OCI-LY7 (cell line): ENCODE data around the gene GRPEL2. TPM values are rescaled to one million over a fixed set of nuclear protein-coding genes. Genes with fewer than 3 reads are reported as not detected.

Experiments
- BruUV-seq: library from RNA; stranded (reverse); fragments of 400-500 nt; replicated peaks from 2 replicates; lab custom pipeline; 2021; lab: Mats Ljungman, UMichigan
- CTCF ChIA-PET: fragments of 300-600 bp; sonication (Branson Sonifier 250); formaldehyde crosslinking; loops from one replicate; lab custom pipeline; 2022; ENCODE audit warnings: antibody characterized with exemption; ENCODE audit not compliant: unreplicated experiment; lab: Charles Lee
- POLR2A ChIA-PET: fragments of 300-600 bp; sonication (Branson Sonifier 250); formaldehyde crosslinking; loops from one replicate; lab custom pipeline; 2022; ENCODE audit warnings: antibody characterized with exemption; lab: Charles Lee
- DNase-seq: peaks from one replicate; pipeline ENCODE4 v3.0.0-alpha.2; 2015; ENCODE audit warnings: low spot score
- H2AFZ ChIP-seq: fragments of 200-600 bp; sonication (generic), shearing (Covaris generic); 2 replicates; pipeline ENCODE4 v1.6.1; 2014; ENCODE audit warnings: mild to moderate bottlenecking, antibody characterized with exemption, low read length, moderate library complexity
- H3K27ac ChIP-seq: fragments of 200-600 bp; sonication (generic); 2 replicates; pipeline ENCODE4 v1.5.1; 2014; ENCODE audit warnings: mixed run types, low read depth, mild to moderate bottlenecking, moderate library complexity, low read length, inconsistent platforms; ENCODE audit not compliant: poor library complexity, severe bottlenecking
- H3K36me3 ChIP-seq: fragments of 200-600 bp; sonication (generic); 2 replicates; pipeline ENCODE4 v1.6.1; 2014; ENCODE audit warnings: mild to moderate bottlenecking, antibody characterized with exemption, low read length, moderate library complexity, mixed read lengths; ENCODE audit not compliant: insufficient read depth
- H3K4me1 ChIP-seq: fragments of 200-600 bp; sonication (generic); 2 replicates; pipeline ENCODE4 v1.5.1; 2014; ENCODE audit warnings: mild to moderate bottlenecking, low read length; ENCODE audit not compliant: insufficient read depth, poor library complexity, severe bottlenecking
- H3K4me2 ChIP-seq: fragments of 200-600 bp; sonication (generic); 2 replicates; pipeline ENCODE4 v1.6.1; 2014; ENCODE audit warnings: mild to moderate bottlenecking, low read length
- H3K4me3 ChIP-seq: fragments of 200-600 bp; sonication (generic); 2 replicates; pipeline ENCODE4 v1.5.1; 2014; ENCODE audit warnings: mild to moderate bottlenecking, low read depth, low read length; ENCODE audit not compliant: poor library complexity, severe bottlenecking
- H3K79me2 ChIP-seq: fragments of 200-600 bp; sonication (generic); 2 replicates; pipeline ENCODE4 v1.6.1; 2016; ENCODE audit warnings: low read depth, mild to moderate bottlenecking, low read length, moderate library complexity, mixed read lengths; ENCODE audit not compliant: insufficient read depth
- H3K9me2 ChIP-seq: fragments of 200-600 bp; sonication (generic); 2 replicates; pipeline ENCODE4 v1.6.1; 2016; ENCODE audit warnings: mild to moderate bottlenecking, low read length, mixed read lengths; ENCODE audit not compliant: insufficient read depth
- H3K9me3 ChIP-seq: fragments of 200-600 bp; sonication (generic); 2 replicates; pipeline ENCODE4 v1.6.1; 2014; ENCODE audit warnings: mild to moderate bottlenecking, mixed run types, low read length, mixed read lengths
- H4K20me1 ChIP-seq: fragments of 200-600 bp; sonication (generic); 2 replicates; pipeline ENCODE4 v1.6.1; 2014; ENCODE audit warnings: mild to moderate bottlenecking, antibody characterized with exemption, low read length, moderate library complexity, mixed read lengths; ENCODE audit not compliant: insufficient read depth
- EZH2phosphoT487 ChIP-seq: fragments of 200-600 bp; sonication (generic); IDR thresholded peaks from 2 replicates; pipeline ENCODE4 v1.6.1; 2018; ENCODE audit warnings: low read depth, borderline replicate concordance, mild to moderate bottlenecking, mixed run types, antibody characterized with exemption, low read length, moderate library complexity, mixed read lengths
- intact Hi-C: fragments of 100-400 bp; cut with micrococcal nuclease; formaldehyde crosslinking; loops from one replicate; pipeline ENCODE4 v1.10.0; 2022; ENCODE audit not compliant: unreplicated experiment
- total RNA-seq, 2 experiments: library from RNA; depleted of rRNA in 1 of 2; stranded (reverse); fragments of >200 nt in 1 of 2; shearing (Covaris generic) in 1 of 2; gene quantifications; 2 replicates each; pipeline ENCODE4 v1.2.3, GENCODE V29; 2014 to 2022
- TF ChIP-seq, protein P1 (sequence below): fragments of 200-600 bp; sonication (generic); conservative IDR thresholded peaks from 2 replicates; pipeline ENCODE4 v1.5.1; 2014; ENCODE audit warnings: mild to moderate bottlenecking, antibody characterized with exemption, low read length, moderate library complexity, mixed read lengths

GRPEL2 gene
- total RNA-seq, 2 experiments from 2014 or later = 28.3 to 41.5 TPM

- ChIA-PET CTCF (no interaction called here), POLR2A (no interaction called here)
- intact Hi-C loops = no loop called here
- Histone ChIP-seq H3K9me2 (no peaks in the 10 kb centered on the region), H3K4me2 (no peak overlapping the region), H2AFZ (no peak overlapping the region), H3K4me3 (no peak overlapping the region), H3K9me3 (no peaks in the 10 kb centered on the region), H3K36me3 (no peaks in the 10 kb centered on the region), H3K4me1 (peaks cover 15% of the 10 kb centered on the region), H4K20me1 (no peaks in the 10 kb centered on the region), H3K79me2 (no peaks in the 10 kb centered on the region), H3K27ac (no peak overlapping the region)
- TF ChIP-seq, protein P1, sequence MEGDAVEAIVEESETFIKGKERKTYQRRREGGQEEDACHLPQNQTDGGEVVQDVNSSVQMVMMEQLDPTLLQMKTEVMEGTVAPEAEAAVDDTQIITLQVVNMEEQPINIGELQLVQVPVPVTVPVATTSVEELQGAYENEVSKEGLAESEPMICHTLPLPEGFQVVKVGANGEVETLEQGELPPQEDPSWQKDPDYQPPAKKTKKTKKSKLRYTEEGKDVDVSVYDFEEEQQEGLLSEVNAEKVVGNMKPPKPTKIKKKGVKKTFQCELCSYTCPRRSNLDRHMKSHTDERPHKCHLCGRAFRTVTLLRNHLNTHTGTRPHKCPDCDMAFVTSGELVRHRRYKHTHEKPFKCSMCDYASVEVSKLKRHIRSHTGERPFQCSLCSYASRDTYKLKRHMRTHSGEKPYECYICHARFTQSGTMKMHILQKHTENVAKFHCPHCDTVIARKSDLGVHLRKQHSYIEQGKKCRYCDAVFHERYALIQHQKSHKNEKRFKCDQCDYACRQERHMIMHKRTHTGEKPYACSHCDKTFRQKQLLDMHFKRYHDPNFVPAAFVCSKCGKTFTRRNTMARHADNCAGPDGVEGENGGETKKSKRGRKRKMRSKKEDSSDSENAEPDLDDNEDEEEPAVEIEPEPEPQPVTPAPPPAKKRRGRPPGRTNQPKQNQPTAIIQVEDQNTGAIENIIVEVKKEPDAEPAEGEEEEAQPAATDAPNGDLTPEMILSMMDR = no peak
- TF ChIP-seq EZH2phosphoT487 = no peak
- no TSS peak for BruUV-seq
- DNase-seq = no peak
Observed at GRCh38 chr5:149300441-149300840, 44.9 kb upstream of the GRPEL2 start.

DNA sequence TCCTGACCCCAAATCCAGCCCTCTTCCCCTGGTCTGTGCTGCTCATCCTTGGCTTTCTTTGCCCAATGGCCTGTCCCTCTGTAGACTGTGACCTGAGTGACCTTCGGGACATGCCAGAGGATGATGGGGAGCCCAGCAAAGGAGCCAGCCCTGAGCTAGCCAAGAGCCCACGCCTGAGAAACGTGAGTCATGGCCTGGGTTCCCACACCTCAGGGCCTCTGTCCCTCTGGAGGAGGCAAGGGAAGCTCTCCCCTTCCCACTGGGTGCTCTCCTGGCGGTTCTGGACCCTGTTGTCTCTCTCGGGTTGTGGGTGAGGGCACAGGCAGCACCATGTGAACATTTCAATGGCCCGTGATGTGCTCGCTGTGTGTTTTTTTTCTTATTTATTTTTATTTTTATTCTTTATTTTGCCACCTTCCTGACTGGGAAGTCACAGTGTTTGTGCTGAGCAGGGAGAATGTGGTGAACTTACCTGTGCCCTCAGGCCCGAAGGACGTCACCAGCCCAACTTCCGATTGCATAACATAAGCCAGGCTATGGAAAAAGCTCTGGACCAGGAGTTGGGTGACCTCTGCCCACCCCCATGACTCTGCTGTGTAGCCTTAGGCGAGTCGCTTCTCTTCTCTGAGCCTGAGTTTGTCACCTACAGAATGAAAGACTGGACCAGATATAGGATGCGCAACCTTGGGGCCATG lies 44.1 kb upstream of the GRPEL2 start:
- Histone ChIP-seq H3K79me2 (no peaks in the 10 kb centered on the region), H3K36me3 (no peaks in the 10 kb centered on the region), H4K20me1 (no peaks in the 10 kb centered on the region), H3K4me1 (peaks cover 8% of the 10 kb centered on the region), H3K4me3 (no peak overlapping the region), H3K9me2 (no peaks in the 10 kb centered on the region), H2AFZ (no peak overlapping the region), H3K27ac (no peak overlapping the region), H3K4me2 (no peak overlapping the region), H3K9me3 (no peaks in the 10 kb centered on the region)
- CTCF ChIA-PET = no interaction called here
- intact Hi-C loops = no loop called here
- BruUV-seq = no TSS peak
- POLR2A ChIA-PET = interaction anchor here (0.7 to 1.3 kb wide), 2 partner anchors 11 to 305 kb away, joined by 3 to 4 read pairs; no protein-coding TSS in a partner anchor
- TF ChIP-seq, protein P1 = no peak
- TF ChIP-seq EZH2phosphoT487 = no peak
- no peak for DNase-seq

DNA sequence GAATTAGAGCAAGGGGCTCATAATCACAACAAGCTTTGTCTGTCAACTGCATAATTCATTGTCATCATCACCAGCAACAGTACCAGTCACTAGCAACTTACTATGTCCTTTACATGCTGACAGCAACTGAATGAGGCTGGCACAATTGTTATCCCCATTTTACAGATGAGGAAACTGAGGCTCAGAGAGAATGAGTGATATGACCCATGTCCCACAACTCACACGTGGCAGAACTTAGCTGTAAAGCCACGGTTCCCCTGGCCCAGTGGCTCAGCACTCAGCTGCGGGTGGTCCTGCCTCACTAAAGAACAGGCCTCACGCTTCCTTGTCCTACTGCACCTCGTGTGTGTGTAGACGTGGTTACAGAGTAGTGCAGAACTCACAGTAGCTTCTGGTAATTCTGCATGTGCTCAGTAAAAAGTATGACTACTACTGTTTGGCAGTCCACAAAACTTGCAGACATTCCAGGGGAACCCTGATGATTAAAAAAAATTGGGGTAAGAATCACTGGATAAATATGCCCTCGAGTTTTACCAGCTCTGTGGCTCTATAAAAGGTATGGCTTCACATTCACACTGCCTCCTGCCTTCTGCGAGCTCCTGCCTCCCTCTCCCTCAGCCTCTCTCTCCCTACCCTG lies 43.4 kb upstream of the GRPEL2 start:
- H3K27ac ChIP-seq = no peak overlapping the region
- ChIA-PET POLR2A (interaction anchor here (0.7 to 1.3 kb wide), 2 partner anchors 10 to 304 kb away, joined by 3 to 4 read pairs; no protein-coding TSS in a partner anchor), CTCF (no interaction called here)
- no peak overlapping the region for H2AFZ ChIP-seq
- H3K9me2 ChIP-seq = no peaks in the 10 kb centered on the region
- no peaks in the 10 kb centered on the region for H4K20me1 ChIP-seq
- BruUV-seq = no TSS peak
- intact Hi-C loops = no loop called here
- H3K9me3 ChIP-seq = no peaks in the 10 kb centered on the region
- H3K4me1 ChIP-seq = peaks cover 1% of the 10 kb centered on the region
- no peak for DNase-seq
- no peaks in the 10 kb centered on the region for H3K36me3 ChIP-seq
- H3K4me2 ChIP-seq = no peak overlapping the region
- H3K79me2 ChIP-seq = no peaks in the 10 kb centered on the region
- no peak overlapping the region for H3K4me3 ChIP-seq
- TF ChIP-seq, protein P1 = no peak
- no peak for TF ChIP-seq EZH2phosphoT487
